OCI-LY7 (cell line): ENCODE measurements around the gene NELFCD. TPM values are rescaled to one million over a fixed set of nuclear protein-coding genes. Genes with fewer than 3 reads are reported as not detected.

ENCODE experiments used
- BruUV-seq: library from RNA; stranded (reverse); fragments of 400-500 nt; replicated peaks from 2 replicates; lab custom pipeline; 2021; lab: Mats Ljungman, UMichigan
- CTCF ChIA-PET: fragments of 300-600 bp; sonication (Branson Sonifier 250); formaldehyde crosslinking; loops from one replicate; lab custom pipeline; 2022; ENCODE audit warnings: antibody characterized with exemption; ENCODE audit not compliant: unreplicated experiment; lab: Charles Lee
- POLR2A ChIA-PET: fragments of 300-600 bp; sonication (Branson Sonifier 250); formaldehyde crosslinking; loops from one replicate; lab custom pipeline; 2022; ENCODE audit warnings: antibody characterized with exemption; lab: Charles Lee
- DNase-seq: peaks from one replicate; pipeline ENCODE4 v3.0.0-alpha.2; 2015; ENCODE audit warnings: low spot score
- H2AFZ ChIP-seq: fragments of 200-600 bp; sonication (generic), shearing (Covaris generic); 2 replicates; pipeline ENCODE4 v1.6.1; 2014; ENCODE audit warnings: mild to moderate bottlenecking, antibody characterized with exemption, low read length, moderate library complexity
- H3K27ac ChIP-seq: fragments of 200-600 bp; sonication (generic); 2 replicates; pipeline ENCODE4 v1.5.1; 2014; ENCODE audit warnings: mixed run types, low read depth, mild to moderate bottlenecking, moderate library complexity, low read length, inconsistent platforms; ENCODE audit not compliant: poor library complexity, severe bottlenecking
- H3K36me3 ChIP-seq: fragments of 200-600 bp; sonication (generic); 2 replicates; pipeline ENCODE4 v1.6.1; 2014; ENCODE audit warnings: mild to moderate bottlenecking, antibody characterized with exemption, low read length, moderate library complexity, mixed read lengths; ENCODE audit not compliant: insufficient read depth
- H3K4me1 ChIP-seq: fragments of 200-600 bp; sonication (generic); 2 replicates; pipeline ENCODE4 v1.5.1; 2014; ENCODE audit warnings: mild to moderate bottlenecking, low read length; ENCODE audit not compliant: insufficient read depth, poor library complexity, severe bottlenecking
- H3K4me2 ChIP-seq: fragments of 200-600 bp; sonication (generic); 2 replicates; pipeline ENCODE4 v1.6.1; 2014; ENCODE audit warnings: mild to moderate bottlenecking, low read length
- H3K4me3 ChIP-seq: fragments of 200-600 bp; sonication (generic); 2 replicates; pipeline ENCODE4 v1.5.1; 2014; ENCODE audit warnings: mild to moderate bottlenecking, low read depth, low read length; ENCODE audit not compliant: poor library complexity, severe bottlenecking
- H3K79me2 ChIP-seq: fragments of 200-600 bp; sonication (generic); 2 replicates; pipeline ENCODE4 v1.6.1; 2016; ENCODE audit warnings: low read depth, mild to moderate bottlenecking, low read length, moderate library complexity, mixed read lengths; ENCODE audit not compliant: insufficient read depth
- H3K9me2 ChIP-seq: fragments of 200-600 bp; sonication (generic); 2 replicates; pipeline ENCODE4 v1.6.1; 2016; ENCODE audit warnings: mild to moderate bottlenecking, low read length, mixed read lengths; ENCODE audit not compliant: insufficient read depth
- H3K9me3 ChIP-seq: fragments of 200-600 bp; sonication (generic); 2 replicates; pipeline ENCODE4 v1.6.1; 2014; ENCODE audit warnings: mild to moderate bottlenecking, mixed run types, low read length, mixed read lengths
- H4K20me1 ChIP-seq: fragments of 200-600 bp; sonication (generic); 2 replicates; pipeline ENCODE4 v1.6.1; 2014; ENCODE audit warnings: mild to moderate bottlenecking, antibody characterized with exemption, low read length, moderate library complexity, mixed read lengths; ENCODE audit not compliant: insufficient read depth
- EZH2phosphoT487 ChIP-seq: fragments of 200-600 bp; sonication (generic); IDR thresholded peaks from 2 replicates; pipeline ENCODE4 v1.6.1; 2018; ENCODE audit warnings: low read depth, borderline replicate concordance, mild to moderate bottlenecking, mixed run types, antibody characterized with exemption, low read length, moderate library complexity, mixed read lengths
- intact Hi-C: fragments of 100-400 bp; cut with micrococcal nuclease; formaldehyde crosslinking; loops from one replicate; pipeline ENCODE4 v1.10.0; 2022; ENCODE audit not compliant: unreplicated experiment
- total RNA-seq, 2 experiments: library from RNA; depleted of rRNA in 1 of 2; stranded (reverse); fragments of >200 nt in 1 of 2; shearing (Covaris generic) in 1 of 2; gene quantifications; 2 replicates each; pipeline ENCODE4 v1.2.3, GENCODE V29; 2014 to 2022
- TF ChIP-seq, protein P1 (sequence below): fragments of 200-600 bp; sonication (generic); conservative IDR thresholded peaks from 2 replicates; pipeline ENCODE4 v1.5.1; 2014; ENCODE audit warnings: mild to moderate bottlenecking, antibody characterized with exemption, low read length, moderate library complexity, mixed read lengths

Gene NELFCD
- total RNA-seq, 2 experiments from 2014 or later: 90.7 to 143 TPM

- Histone ChIP-seq H3K79me2 (peaks cover 66% of the 10 kb centered on the region), H3K27ac (no peak overlapping the region), H4K20me1 (peaks cover 46% of the 10 kb centered on the region), H3K4me3 (no peak overlapping the region), H3K4me1 (peaks cover 36% of the 10 kb centered on the region), H3K9me3 (no peaks in the 10 kb centered on the region), H3K36me3 (peaks cover 89% of the 10 kb centered on the region), H3K9me2 (no peaks in the 10 kb centered on the region), H2AFZ (no peak overlapping the region), H3K4me2 (no peak overlapping the region)
- intact Hi-C loops: no loop called here
- no TSS peak for BruUV-seq
- TF ChIP-seq, protein P1, sequence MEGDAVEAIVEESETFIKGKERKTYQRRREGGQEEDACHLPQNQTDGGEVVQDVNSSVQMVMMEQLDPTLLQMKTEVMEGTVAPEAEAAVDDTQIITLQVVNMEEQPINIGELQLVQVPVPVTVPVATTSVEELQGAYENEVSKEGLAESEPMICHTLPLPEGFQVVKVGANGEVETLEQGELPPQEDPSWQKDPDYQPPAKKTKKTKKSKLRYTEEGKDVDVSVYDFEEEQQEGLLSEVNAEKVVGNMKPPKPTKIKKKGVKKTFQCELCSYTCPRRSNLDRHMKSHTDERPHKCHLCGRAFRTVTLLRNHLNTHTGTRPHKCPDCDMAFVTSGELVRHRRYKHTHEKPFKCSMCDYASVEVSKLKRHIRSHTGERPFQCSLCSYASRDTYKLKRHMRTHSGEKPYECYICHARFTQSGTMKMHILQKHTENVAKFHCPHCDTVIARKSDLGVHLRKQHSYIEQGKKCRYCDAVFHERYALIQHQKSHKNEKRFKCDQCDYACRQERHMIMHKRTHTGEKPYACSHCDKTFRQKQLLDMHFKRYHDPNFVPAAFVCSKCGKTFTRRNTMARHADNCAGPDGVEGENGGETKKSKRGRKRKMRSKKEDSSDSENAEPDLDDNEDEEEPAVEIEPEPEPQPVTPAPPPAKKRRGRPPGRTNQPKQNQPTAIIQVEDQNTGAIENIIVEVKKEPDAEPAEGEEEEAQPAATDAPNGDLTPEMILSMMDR: no peak
- TF ChIP-seq EZH2phosphoT487: no peak
- POLR2A ChIA-PET: interaction anchor here (1.0 to 1.8 kb wide), 2 partner anchors 10 to 16 kb away, joined by 3 to 6 read pairs; no protein-coding TSS in a partner anchor
- DNase-seq: no peak
- CTCF ChIA-PET: no interaction called here
Observed at GRCh38 chr20:59027741-59028320, 46.8 kb downstream of the NELFCD start.

- Histone ChIP-seq H3K36me3 (peaks cover 87% of the 10 kb centered on the region), H3K4me3 (peak overlapping the region; percentile 76), H3K4me1 (peaks cover 46% of the 10 kb centered on the region), H3K4me2 (peak overlapping the region; percentile 97), H4K20me1 (peaks cover 46% of the 10 kb centered on the region), H2AFZ (no peak overlapping the region), H3K9me3 (no peaks in the 10 kb centered on the region), H3K79me2 (peaks cover 71% of the 10 kb centered on the region), H3K27ac (no peak overlapping the region), H3K9me2 (no peaks in the 10 kb centered on the region)
- no TSS peak for BruUV-seq
- intact Hi-C loops: no loop called here
- no peak for DNase-seq
- CTCF ChIA-PET: no interaction called here
- TF ChIP-seq EZH2phosphoT487: no peak
- TF ChIP-seq, protein P1: no peak
- POLR2A ChIA-PET: interaction anchor here (0.6 to 1.8 kb wide), 2 partner anchors 11 to 38 kb away, joined by 3 to 6 read pairs; no protein-coding TSS in a partner anchor
Observed at GRCh38 chr20:59028812-59029211, 47.8 kb downstream of the NELFCD start.

DNA sequence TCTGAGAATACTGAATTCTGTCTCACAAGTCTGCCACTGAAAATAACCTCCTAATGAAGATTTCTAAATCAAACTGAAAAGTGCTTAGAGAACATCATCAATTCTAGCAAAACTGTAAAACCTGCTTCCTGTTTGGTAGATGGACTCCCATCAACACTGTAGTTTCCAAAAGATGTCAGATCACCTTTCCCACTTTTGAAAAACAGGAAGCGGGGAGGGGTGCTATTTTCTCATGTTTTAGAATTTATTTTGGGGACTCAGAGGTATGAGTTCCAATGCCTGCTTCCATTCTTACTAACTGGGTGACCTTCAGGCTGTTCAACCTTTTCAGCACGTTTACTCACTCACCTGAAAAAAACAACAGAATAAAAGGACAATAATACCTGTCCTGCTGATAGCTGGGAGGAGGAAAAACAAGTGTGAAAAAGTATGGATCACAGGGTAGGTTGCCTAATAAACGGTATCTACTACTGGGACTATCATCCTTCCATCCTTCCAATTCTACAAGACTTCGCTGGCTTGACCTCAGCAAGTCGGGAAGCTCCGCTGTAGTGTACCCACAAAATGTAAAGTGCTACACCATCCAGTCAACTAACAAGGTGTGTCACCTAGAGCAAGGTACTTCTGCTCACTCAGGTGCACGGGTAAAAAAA, 50.0 kb downstream of the NELFCD start:
- peaks cover 68% of the 10 kb centered on the region for H3K79me2 ChIP-seq
- no peaks in the 10 kb centered on the region for H3K9me3 ChIP-seq
- no TSS peak for BruUV-seq
- TF ChIP-seq, protein P1: no peak; the same call in 1 of the 2 replicates
- no peak for TF ChIP-seq EZH2phosphoT487
- H2AFZ ChIP-seq: no peak overlapping the region
- no peaks in the 10 kb centered on the region for H3K9me2 ChIP-seq
- no peak for DNase-seq
- peak overlapping the region; percentile 97 for H3K4me2 ChIP-seq
- peaks cover 46% of the 10 kb centered on the region for H4K20me1 ChIP-seq
- CTCF ChIA-PET: no interaction called here
- intact Hi-C loops: loop anchor here (5.0 kb wide), 1 partner anchor 124 kb away; no protein-coding TSS in a partner anchor
- peak overlapping the region; percentile 76 for H3K4me3 ChIP-seq
- H3K4me1 ChIP-seq: peaks cover 49% of the 10 kb centered on the region
- H3K27ac ChIP-seq: peak overlapping the region; percentile 57
- POLR2A ChIA-PET: interaction anchor here (0.9 to 4.3 kb wide), 9 partner anchors 9 to 62 kb away, joined by 3 to 32 read pairs (median 8); partner anchors contain the start of genes PRELID3B and TUBB1
- H3K36me3 ChIP-seq: peaks cover 87% of the 10 kb centered on the region
